HEK293 (cell line): ENCODE data around the gene KIAA1755.

Experiments used
- CTCF ChIP-seq: fragments of 450-650 bp; formaldehyde crosslinking; IDR thresholded peaks from 2 replicates; pipeline ENCODE4 v1.5.1; 2016; ENCODE audit warnings: missing biosample characterization, missing genetic modification characterization
- OVOL3 ChIP-seq: fragments of 450-650 bp; formaldehyde crosslinking; IDR thresholded peaks from 2 replicates; pipeline ENCODE4 v1.5.1; 2016; ENCODE audit warnings: missing biosample characterization, missing genetic modification characterization
- REST ChIP-seq: fragments of 450-650 bp; formaldehyde crosslinking; IDR thresholded peaks from 2 replicates; pipeline ENCODE4 v1.5.1; 2016; ENCODE audit warnings: missing biosample characterization, missing genetic modification characterization
- SCRT2 ChIP-seq: fragments of 450-650 bp; formaldehyde crosslinking; IDR thresholded peaks from 2 replicates; pipeline ENCODE4 v1.5.1; 2016; ENCODE audit warnings: missing biosample characterization, missing genetic modification characterization
- SETDB1 ChIP-seq: IDR thresholded peaks from one replicate; pipeline ENCODE4 v1.6.1; 2017; ENCODE audit warnings: mild to moderate bottlenecking, low read length, moderate library complexity, mixed read lengths; ENCODE audit not compliant: insufficient read length
- SP2 ChIP-seq: fragments of 450-650 bp; formaldehyde crosslinking; IDR thresholded peaks from 2 replicates; pipeline ENCODE4 v1.5.1; 2016; ENCODE audit warnings: missing biosample characterization, missing genetic modification characterization
- ZNF121 ChIP-seq: fragments of 450-650 bp; formaldehyde crosslinking; IDR thresholded peaks from 2 replicates; pipeline ENCODE4 v1.5.1; 2016; ENCODE audit warnings: missing biosample characterization, missing genetic modification characterization
- ZNF169 ChIP-seq: fragments of 450-650 bp; formaldehyde crosslinking; IDR thresholded peaks from 2 replicates; pipeline ENCODE4 v1.5.1; 2016; ENCODE audit warnings: missing biosample characterization, missing genetic modification characterization
- ZNF19 ChIP-seq: fragments of 450-650 bp; formaldehyde crosslinking; IDR thresholded peaks from 2 replicates; pipeline ENCODE4; 2016; ENCODE audit warnings: missing biosample characterization, missing genetic modification characterization, low read depth
- ZNF280D ChIP-seq: fragments of 450-650 bp; formaldehyde crosslinking; IDR thresholded peaks from 2 replicates; pipeline ENCODE4 v1.5.1; 2016; ENCODE audit warnings: missing biosample characterization, missing genetic modification characterization
- ZNF311 ChIP-seq: fragments of 450-650 bp; formaldehyde crosslinking; IDR thresholded peaks from 2 replicates; pipeline ENCODE4 v1.5.1; 2017; ENCODE audit warnings: missing biosample characterization, missing genetic modification characterization, borderline replicate concordance
- ZNF335 ChIP-seq: fragments of 450-650 bp; formaldehyde crosslinking; conservative IDR thresholded peaks from 2 replicates; pipeline ENCODE4 v1.5.1; 2016; ENCODE audit warnings: missing biosample characterization, missing genetic modification characterization
- ZNF670 ChIP-seq: fragments of 450-650 bp; formaldehyde crosslinking; IDR thresholded peaks from 2 replicates; pipeline ENCODE4 v1.5.1; 2016; ENCODE audit warnings: missing biosample characterization, missing genetic modification characterization, low read depth
- ZNF791 ChIP-seq: fragments of 450-650 bp; formaldehyde crosslinking; IDR thresholded peaks from 2 replicates; pipeline ENCODE4 v1.5.1; 2016; ENCODE audit warnings: missing biosample characterization, missing genetic modification characterization

GRCh38 chr20:38260378-38261053, at the start of gene KIAA1755:
- TF ChIP-seq ZNF169 (no peak), REST (no peak), CTCF (tag by site-specific recombination) (no peak), SETDB1 (no peak), ZNF280D (no peak), ZNF335 (tag by site-specific recombination) (no peak), ZNF19 (tag by site-specific recombination) (no peak), SCRT2 (tag by site-specific recombination) (no peak), SP2 (tag by site-specific recombination) (no peak), ZNF670 (tag by site-specific recombination) (no peak), ZNF791 (no peak), ZNF311 (tag by site-specific recombination) (no peak), ZNF121 (no peak), OVOL3 (tag by site-specific recombination) (no peak)
